Fibroblast of skin of right quadriceps (primary cell): Measurements from ENCODE around the gene SERAC1.
"Not testable (repeated sequence)": the region's sequence is repeated elsewhere in the genome, so short reads cannot be mapped to it uniquely, and the experiment has no call there.

Experiments used
- DNase-seq: peaks from one replicate; pipeline ENCODE4 v3.0.0-alpha.2; 2013

SERAC1 gene

DNA sequence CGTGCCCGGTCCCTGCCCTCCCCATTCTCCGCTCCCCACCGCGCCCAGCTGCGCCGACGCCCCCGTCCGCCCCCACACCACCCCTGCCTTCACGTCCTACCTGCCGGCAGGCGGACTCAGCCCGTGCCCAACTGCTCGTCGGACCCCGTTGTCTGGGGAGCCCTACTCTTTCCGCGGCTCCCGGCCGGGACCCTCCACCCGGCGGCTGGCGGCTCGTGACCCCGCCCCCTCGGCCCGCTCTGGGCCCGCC is at the start of gene SERAC1:
Gene SERAC1 (minus strand): TSS at position 223 of the 250 bp plus-strand sequence. CDS start 9,899 bp downstream, outside the sequence.
- no peak for DNase-seq

DNA sequence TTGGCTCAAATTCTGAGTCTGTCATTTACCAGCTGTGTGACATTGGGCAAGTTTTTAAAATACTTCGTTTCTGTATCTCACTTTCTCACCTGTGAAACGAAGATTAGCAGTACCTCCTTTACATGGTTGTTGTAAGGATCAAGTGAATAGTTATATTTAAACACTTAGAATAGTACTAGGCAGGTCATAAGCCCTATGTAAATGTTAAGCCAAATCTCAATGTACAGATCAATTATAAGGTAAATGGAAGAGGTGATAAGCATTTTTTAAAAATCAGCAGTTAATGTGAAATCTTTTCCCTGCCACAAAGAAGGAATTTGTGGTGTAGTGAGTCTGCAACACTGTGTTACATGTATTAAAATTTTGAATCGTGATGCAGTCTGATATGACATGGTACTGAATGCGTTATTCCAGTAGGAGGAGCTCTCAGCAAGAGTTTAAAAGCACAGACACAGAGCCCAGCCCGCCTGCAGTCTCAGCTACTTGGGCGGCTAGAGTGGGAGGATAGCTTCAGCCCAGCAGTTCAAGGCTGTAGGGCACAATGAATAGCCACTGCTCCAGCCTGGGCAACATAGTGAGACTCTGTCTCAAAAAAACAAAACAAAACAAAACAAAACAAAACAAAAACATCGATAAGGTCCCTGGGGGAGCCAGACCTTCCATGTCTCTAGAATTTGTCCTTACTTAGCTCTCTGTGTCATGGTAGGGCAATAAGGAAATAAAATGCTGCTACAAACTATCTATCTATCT is 46.0 kb upstream of the SERAC1 start:
- DNase-seq, result peak; percentile 72

DNA sequence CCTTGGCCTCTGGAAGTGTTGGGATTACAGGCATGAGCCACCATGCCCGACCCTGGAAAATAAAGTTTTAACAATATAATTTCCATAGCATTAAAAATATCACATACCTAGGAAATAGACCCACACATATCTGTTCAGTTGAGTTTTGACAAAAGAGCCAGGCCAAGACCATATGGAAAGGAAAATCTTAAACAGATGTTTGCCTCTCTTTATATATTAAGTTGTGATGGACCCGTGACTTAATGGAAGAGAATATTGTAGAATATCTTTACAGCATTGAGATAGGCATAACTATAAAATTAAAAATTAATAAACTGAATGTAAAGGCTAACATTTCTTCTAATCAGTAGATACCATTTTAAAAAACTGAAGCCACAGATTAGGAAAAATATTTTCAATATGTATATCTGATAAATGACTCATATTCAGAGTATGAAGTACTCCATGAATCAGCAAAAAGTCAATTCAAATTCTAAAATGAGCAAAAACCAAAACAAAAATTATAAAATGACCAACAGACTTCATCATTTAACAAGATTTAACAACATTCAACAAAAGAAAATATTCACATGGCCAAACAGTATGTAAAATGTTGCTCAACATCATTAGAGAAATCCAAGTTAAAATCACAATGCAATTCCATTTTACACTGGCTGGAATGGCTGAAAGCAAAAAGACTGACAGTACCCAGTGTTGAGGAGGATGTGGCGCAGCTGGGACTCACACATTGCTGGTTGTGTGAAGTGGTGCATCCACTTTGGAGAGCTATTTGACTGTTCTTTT is 43.4 kb upstream of the SERAC1 start:
- DNase-seq, result peak; percentile 54

DNA sequence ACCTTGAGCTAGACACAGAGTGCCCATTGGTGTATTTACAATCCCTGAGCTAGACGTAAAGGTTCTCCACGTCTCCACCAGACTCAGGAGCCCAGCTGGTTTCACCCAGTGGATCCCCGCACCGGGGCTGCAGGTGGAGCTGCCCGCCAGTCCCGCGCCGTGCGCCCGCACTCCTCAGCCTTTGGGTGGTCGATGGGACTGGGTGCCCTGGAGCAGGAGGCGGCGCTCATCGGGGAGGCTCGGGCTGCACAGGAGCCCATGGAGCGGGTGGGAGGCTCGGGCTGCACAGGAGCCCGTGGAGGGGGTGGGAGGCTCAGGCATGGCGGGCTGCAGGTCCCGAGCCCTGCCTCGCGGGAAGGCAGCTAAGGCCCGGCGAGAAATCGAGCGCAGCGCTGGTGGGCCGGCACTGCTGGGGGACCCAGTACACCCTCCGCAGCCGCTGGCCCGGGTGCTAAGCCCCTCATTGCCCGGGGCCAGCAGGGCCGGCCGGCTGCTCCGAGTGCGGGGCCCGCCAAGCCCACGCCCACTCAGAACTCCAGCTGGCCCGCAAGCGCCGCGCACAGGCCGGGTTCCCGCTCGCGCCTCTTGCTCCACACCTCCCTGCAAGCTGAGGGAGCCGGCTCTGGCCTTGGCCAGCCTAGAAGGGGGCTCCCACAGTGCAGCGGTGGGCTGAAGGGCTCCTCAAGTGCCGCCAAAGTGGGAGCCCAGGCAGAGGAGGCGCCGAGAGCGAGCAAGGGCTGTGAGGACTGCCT is 41.7 kb upstream of the SERAC1 start:
- not testable (repeated sequence) for DNase-seq

DNA sequence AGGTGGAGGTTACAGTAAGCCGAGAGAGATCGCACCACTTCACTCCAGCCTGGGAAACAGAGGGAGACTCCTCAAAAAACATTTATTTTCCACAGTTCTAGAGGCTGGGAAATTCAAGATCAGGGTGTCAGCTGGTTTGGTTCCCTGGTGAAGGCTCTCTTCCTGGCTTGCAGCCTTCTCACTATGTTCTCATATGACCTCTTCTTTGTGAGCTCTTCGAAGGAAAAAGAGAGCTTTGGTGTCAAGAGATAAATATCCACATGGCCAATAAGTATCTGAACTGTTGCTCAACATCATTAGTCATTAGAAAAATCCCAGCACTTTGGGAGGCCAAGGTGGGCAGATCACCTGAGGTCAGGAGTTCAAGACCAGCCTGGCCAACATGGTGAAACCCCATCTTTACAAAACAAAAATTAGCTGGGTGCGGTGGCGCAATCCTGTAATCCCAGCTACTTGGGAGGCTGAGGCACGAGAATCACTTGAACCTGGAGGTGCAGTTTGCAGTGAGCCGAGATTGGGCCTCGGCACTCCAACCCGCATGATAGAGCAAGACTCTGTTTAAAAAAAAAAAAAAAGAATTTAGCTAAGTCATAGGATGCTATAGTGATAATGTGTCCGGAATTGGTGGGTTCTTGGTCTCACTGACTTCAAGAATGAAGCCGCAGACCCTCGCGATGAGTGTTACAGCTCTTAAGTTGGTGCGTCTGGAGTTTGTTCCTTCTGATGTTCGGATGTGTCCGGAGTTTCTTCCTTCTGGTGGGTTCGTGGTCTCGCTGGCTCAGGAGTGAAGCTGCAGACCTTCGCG is 40.4 kb upstream of the SERAC1 start:
- DNase-seq, result not testable (repeated sequence)

DNA sequence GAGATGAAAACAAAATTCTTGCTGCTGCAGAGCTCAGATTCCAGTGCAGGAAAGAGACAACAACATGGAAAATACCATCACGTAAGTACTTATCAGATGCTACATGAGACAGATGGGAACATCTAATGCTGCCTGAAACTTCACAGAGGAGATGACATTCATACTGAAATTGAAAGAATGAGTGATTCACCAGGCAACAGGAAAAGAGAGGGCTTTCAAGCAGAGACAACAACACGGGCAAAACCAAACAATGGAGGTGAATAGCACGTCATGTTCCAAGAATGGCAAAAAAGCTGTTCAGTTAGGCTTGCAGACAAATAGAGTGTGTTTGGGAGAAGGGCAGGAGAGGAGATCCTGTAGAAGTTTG is 39.3 kb upstream of the SERAC1 start:
- DNase-seq, result peak; percentile 31

DNA sequence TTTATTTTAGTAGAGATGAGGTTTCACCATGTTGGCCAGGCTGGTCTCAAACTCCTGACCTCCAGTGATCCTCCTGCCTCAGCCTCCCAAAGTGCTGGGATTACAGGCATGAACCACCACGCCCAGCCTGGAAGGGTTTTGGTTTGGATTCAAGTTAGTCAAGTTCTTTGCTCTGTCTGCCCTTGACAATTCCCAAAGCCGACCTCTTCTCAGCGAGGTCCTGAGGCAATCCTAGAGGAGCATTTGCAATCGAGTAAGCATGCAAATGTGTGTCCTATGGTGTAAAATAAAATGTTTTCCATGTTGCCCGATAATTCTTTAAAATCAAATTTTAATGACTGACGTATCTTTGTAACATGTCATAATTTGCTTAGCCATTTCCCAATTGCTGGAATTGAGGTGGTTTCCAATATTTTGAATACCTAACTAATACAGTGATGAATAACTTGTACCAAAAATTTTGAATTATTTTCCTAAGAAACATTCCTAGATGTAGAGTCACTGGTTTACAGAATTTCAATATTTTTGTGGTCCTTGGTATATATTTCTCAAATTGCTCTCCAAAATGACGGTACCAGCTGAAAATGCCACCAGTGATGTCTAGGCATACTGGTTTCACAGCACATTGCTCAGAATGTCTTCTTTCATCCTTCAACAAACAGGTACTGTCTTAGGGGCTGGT is 38.8 kb upstream of the SERAC1 start:
- peak; percentile 24 for DNase-seq

DNA sequence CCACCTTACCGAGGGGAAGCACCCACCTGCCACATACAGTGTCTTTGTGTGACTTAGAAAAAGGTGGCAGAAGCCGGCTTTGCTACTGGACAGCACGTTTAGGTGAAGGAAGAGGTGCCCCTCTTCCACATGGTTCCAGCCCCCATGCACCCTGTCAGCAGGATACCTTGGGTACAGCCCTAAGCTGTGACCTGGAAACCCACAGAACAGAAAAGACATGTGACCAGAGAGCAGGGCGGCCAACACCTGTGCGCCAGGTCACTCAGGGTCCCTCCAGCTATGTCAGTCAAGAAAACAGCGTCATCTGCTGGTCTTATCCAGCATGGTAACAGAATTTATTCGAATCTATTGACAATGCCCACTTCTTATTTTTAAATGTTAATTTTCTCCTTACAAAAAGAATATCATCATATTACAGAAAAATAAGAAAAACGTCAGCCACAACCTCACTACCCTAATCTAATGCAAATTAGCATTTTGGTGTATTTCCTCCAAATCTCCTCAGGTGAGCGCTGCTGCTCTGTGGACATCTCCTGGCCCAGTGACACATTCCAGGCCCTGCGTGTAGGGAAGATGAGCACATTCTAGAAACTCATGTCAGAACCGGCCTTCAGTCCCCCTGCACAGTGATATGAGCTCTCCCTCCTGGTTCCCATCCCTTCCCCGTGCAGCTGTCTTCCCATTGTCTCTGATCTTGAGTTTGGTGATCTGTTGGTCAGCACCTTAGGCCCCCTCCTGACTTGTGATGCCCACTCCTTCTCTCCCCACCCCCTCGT is 37.3 kb upstream of the SERAC1 start:
- no peak for DNase-seq

DNA sequence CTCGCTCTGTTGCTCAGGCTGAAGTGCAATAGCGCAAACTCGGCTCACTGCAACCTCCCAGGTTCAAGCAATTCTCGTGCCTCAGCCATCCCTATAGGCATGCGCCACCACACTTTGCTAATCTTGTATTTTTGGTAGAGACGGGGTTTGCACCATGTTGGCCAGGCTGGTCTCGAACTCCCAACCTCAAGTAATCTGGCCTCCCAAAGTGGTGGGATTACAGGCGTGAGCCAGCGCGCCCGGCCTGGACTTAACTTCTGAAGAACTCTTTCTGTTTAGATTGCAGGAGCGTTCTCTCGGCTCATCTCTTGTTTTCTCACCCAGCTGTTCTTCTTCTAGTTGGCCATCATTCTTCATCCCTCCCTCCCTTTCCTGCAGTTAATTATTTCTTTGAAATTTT is 30.4 kb upstream of the SERAC1 start:
- no peak for DNase-seq

DNA sequence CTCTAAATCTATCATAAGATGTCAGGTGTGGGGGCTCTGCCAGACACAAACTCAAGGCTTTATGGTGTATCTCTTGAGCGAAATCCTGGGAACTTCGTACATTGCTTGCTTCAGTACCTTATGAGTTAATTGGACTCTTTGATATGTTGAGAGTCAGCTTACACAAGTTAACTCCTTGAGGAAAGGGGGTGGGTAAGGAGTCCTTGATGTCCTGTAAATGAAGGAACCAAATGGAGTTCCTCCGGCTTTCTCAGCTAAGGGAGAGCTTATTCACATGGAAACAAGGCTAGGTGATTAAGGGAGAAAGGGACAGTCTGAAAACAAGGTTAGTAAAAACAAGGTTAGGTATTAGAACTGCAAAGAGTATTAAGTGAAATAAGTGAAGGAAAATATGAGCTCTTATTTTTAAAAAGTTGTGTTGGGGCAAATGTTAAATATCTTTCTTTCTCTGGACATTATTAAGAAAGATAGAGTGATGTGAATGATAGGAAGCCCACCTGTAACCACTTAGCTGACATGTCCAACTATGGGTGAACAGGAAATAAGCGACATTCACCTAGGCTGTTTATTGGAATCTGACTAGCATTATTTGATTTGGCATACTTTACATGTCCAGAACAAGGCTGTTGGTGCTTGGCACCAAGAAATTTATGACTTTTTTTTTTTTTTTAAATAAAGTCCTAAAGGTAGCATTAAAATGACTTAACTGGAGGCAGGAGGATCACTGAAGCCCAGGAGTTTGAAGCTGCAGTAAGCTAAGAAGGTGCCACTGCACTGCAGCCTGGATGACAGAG is 26.6 kb upstream of the SERAC1 start:
- no peak for DNase-seq

DNA sequence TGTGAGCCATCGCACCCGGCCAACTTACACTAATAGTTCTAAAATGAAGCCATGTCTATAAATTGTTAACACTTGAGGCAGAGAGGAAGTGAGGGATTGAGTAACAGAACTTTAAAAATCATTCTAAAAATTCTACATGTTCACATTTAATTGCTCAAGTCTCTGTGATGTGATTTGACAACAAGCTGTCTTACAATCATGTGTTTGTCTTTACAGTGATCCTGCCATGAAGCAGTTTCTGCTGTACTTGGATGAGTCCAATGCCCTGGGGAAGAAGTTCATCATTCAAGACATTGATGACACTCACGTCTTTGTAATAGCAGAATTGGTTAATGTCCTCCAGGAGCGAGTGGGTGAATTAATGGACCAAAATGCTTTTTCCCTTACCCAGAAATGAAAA is 23.7 kb upstream of the SERAC1 start:
- no peak for DNase-seq

DNA sequence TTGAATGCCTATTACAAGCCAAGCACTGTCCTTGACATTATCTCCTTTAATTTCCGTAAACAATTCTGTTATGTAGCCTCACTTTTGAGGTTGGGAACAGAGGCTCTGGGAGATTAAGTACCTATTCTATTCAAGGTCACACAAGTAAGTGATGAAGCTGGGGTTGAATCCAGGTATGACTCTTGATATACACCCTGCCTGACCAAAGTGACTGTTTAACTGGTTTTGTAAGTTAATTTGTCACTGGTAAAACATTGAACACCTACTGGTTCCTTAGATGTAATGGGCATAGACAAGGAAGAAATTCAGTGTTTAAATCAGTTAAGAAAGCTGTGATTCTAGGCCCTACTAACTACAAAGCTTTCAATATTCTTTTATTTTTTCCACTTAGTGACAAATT is 23.0 kb upstream of the SERAC1 start:
- no peak for DNase-seq

DNA sequence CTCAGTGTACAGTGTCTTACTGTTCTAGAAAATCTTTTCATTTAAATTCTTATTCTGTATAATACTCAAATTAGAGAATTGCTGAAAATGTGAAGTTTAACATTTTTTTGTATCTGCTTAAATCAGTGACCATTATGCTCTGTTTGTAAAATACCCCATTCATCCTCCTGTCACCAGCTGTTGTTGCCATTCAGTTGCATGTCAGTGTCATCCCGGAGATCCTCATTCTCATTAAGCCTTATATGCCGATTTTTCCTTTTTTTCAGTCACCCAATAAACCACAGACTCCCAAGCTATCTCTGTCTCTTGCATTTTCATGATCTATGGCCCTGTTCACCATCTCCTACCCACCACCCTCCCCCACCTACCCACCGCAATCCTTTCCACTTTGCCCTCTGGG is 20.5 kb upstream of the SERAC1 start:
- no peak for DNase-seq

DNA sequence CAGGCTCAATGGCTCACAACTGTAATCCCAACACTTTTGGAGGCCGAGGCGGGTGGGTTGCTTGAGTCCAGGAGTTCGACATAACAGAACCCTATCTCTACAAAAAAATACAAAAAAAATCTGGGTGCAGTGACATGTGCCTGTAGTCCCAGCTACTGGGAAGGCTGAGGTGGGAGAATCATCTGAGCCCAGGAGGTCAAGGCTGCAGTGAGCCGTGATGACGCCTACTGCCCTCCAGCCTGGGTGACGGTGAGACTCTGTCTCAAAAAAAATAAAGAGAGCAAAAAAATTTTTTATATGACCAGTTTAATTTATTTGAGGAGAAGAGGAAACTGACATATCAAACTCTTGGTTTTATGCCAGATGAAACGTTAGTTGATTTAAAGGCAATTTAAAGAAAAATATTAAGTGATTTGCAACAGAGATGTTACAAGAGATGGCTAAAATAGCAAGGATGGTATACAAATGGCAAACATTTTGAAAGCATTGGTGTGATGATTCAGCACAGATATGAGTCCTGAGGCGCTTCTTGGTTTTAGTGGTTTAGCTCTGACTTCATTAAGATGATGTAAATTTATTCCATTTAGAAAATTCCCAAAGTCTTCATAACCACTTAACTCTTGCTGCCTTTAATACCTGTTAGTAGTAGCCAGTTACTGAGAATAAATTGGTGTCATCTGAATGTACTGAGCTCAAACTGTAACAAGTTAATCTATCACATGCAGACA is 17.8 kb upstream of the SERAC1 start:
- DNase-seq, result peak; percentile 81

DNA sequence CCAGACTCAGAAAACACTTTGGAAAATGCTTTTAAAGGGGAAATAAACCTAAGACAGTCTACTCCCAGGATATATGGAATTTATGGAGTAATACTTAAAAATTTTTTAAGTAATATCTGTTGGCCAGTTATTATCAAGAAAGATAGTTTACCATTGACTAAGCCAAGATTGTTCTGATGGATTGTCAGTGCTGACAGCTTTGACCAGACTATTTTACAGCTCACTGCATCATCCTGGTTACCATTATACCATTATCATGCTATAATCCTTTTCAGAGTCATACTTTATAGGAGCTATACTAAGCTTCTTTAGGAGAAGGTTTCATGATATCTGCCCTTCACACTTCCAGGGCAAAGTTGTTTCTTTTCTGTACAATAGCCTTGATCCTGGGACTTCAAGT is 16.5 kb upstream of the SERAC1 start:
- peak; percentile 64 for DNase-seq

DNA sequence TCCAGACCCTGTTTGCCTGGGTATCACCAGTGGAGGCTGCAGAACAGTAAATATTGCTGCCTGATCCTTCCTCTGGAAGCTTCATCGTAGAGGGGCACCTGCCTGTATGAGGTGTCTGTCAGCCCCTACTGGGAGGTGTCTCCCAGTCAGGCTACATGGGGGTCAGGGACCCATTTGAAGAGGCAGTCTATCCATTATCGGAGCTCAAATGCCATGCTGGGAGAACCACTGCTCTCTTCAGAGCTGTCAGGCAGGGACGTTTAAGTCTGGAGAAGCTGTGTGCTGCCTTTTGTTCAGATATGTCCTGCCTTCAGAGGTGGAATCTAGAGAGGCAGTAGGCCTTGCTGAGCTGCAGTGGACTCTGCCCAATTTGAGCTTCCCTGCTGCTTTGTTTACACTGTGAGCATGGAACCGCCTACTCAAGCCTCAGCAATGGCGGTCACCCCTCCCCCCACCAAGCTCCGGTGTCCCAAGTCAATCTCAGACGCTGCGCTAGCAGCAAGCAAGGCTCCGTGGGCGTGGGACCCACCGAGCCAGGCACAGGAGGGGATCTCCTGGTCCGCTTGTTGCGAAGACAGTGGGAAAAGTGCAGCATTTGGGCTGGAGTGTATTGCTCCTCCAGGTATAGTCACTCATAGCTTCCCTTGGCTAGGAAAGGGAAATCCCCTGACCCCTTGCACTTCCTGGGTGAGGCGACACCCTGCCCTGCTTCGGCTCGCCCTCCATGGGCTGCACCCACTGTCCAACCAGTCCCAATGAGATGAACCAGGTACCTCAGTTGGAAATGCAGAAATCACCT is 15.3 kb upstream of the SERAC1 start:
- not testable (repeated sequence) for DNase-seq

DNA sequence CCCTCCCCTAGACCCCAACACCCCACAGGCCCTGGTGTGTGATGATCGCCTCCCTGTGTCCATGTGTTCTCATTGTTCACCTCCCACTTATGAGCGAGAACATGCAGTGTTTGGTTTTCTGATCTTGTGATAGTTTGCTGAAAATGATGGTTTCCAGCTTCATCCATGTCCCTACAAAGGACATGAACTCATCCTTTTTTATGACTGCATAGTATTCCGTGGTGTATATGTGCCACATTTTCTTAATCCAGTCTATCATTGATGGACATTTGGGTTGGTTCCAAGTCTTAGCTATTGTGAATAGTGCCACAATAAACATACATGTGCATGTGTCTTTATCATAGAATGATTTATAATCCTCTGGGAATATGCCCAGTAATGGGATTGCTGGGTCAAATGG is 9.7 kb upstream of the SERAC1 start:
- DNase-seq, result not testable (repeated sequence)

DNA sequence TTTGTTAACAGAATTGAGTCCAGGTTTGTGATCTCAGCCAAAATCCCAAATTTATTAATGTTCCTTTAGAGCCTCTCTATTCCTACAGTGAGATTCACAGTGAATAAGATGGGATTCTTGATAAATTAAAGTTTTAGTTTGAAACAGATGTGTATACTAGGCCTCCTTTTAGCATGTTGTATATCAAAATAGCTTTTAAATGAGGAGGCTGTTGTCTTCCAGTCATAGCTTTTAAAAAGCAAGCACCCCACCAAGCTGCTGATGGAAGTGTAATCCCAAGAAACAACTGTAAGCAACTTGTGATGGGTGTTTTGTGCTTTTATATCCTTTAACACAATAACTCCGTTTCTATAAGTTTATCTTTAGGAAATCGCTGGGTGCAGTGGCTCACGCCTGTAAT is 7.0 kb upstream of the SERAC1 start:
- DNase-seq, result peak; percentile 19

DNA sequence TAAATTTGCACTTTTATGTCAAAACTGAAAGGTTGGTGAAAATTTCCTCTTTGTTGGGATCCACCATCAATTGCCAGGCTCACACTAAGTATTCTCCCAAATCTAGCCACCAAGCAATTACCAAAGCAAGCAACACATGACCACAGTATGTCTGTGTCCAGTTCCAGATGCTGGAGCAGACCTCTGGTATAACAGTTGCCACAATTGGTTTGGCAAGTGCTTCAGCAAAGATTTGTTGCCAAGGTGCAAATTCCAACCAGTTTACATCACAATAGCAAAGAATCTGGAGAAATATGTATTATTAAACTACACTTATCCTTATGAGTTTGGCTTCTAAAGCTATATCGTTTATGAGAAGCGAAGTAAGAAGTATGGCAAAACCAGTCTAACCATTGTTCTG is 6.5 kb upstream of the SERAC1 start:
- DNase-seq, result peak; percentile 90
